Gastrocnemius medialis (tissue), 4 donors: ENCODE measurements around the gene IRX6.

Experiments used
- POLR2A ChIP-seq, 2 donors: fragments of 450-650 bp; IDR thresholded peaks; one replicate each; pipeline ENCODE4 v1.6.1; 2017; ENCODE audit warnings: antibody characterized with exemption in 2 of 2, mild to moderate bottlenecking in 2 of 2, moderate library complexity in 2 of 2
- TF ChIP-seq, protein P1 (sequence below), 5 experiments: fragments of 450-650 bp in 3 of 5; fragments of 200-600 bp in 2 of 5; sonication (generic) in 2 of 5; IDR thresholded peaks in 4 of 5; conservative IDR thresholded peaks in 1 of 5; 1 replicate in 4 of 5; 2 replicates in 1 of 5; pipeline ENCODE4 v1.5.1; 2016 to 2019; ENCODE audit warnings: antibody characterized with exemption in 5 of 5, mild to moderate bottlenecking in 3 of 5, moderate library complexity in 3 of 5

DNA sequence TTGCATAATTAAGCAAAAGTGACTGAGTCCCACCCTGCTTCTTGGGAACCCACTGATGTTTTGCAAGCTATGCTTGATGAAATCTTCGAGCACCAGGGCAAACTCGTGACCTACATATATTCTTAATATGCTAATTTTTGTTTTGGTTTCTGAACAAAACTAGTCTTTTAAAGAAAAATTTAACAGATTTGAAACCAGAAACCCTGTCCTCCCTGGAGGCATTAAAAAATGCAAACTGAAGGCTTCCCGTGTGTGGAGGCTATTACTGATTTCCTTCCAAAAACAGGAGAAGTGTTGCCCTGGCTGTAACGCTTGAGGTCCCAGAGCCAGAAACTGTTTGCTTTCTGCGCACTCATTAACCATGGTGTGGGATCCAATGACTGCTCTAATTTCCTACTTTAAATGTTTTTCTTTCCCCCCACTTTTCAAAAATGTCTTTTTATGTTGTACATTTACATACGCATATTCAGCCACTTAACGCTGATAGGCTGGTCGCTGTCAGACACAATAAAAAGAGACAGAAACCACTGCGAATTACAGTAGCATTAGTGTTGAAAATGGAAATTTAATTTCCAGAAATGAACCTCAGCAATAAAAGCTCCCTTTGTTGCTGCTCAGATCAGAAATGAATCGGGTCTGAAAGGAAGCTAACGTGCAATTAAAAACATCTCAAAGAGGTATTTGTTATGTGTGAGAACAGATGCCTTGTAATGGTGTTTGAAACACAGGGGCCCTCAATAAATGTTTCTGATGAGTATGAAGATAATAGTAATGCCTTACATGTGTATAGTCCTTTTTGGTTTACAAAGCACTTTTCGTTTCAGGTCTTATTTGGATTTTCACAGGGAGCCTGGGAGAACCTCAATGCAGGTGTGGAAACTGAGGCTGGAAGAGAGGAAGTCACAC lies 39.9 kb upstream of the IRX6 start:
- TF ChIP-seq, protein P1, sequence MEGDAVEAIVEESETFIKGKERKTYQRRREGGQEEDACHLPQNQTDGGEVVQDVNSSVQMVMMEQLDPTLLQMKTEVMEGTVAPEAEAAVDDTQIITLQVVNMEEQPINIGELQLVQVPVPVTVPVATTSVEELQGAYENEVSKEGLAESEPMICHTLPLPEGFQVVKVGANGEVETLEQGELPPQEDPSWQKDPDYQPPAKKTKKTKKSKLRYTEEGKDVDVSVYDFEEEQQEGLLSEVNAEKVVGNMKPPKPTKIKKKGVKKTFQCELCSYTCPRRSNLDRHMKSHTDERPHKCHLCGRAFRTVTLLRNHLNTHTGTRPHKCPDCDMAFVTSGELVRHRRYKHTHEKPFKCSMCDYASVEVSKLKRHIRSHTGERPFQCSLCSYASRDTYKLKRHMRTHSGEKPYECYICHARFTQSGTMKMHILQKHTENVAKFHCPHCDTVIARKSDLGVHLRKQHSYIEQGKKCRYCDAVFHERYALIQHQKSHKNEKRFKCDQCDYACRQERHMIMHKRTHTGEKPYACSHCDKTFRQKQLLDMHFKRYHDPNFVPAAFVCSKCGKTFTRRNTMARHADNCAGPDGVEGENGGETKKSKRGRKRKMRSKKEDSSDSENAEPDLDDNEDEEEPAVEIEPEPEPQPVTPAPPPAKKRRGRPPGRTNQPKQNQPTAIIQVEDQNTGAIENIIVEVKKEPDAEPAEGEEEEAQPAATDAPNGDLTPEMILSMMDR (IDR thresholded peaks at IDR 0.05 in 4 of 5, conservative IDR thresholded peaks at IDR 0.05 in 1 of 5): no peak
- no peak for TF ChIP-seq POLR2A (IDR thresholded peaks at IDR 0.05)
